SHP77 (cell line): ENCODE results near the gene HYOU1.
A peak's percentile ranks its signal among the peaks of the same experiment; 100 is the strongest.
"Not testable (repeated sequence)": the region's sequence is repeated elsewhere in the genome, so short reads cannot be mapped to it uniquely, and the experiment has no call there.

Experiments used
- DNase-seq, 2 experiments: peaks; one replicate each; lab custom pipeline; 2025; lab: John Stamatoyannopoulos, UW

HYOU1 gene

GRCh38 chr11:119057000-119057769 is at the start of gene HYOU1:
Gene HYOU1, minus strand, starts transcription at chr11:119057205. Its CDS starts 1,045 bp downstream, at chr11:119056160.
- DNase-seq: peak; percentile 94 to 98

GRCh38 chr11:119103793-119104192 is 46.8 kb upstream of the HYOU1 start:
- DNase-seq: no peak

GRCh38 chr11:119103161-119103664 is 46.2 kb upstream of the HYOU1 start:
- not testable (repeated sequence) for DNase-seq

- peak; percentile 97 for DNase-seq
Observed at GRCh38 chr11:119101759-119102423, 44.9 kb upstream of the HYOU1 start, which contains the start of gene DPAGT1. Gene DPAGT1, minus strand, starts transcription at chr11:119101853. Its CDS starts 198 bp downstream, at chr11:119101655.

- DNase-seq: no peak
Observed at GRCh38 chr11:119100994-119101758, 44.2 kb upstream of the HYOU1 start.

- peak; percentile 32 to 39 for DNase-seq
Observed at GRCh38 chr11:119100246-119100970, 43.4 kb upstream of the HYOU1 start.

GRCh38 chr11:119099711-119100110 is 42.7 kb upstream of the HYOU1 start:
- DNase-seq: no peak

GRCh38 chr11:119095066-119095880 is 38.3 kb upstream of the HYOU1 start:
- DNase-seq: peak; percentile 99

GRCh38 chr11:119094816-119095065 is 37.7 kb upstream of the HYOU1 start:
- peak; percentile 52 to 66 for DNase-seq

- no peak for DNase-seq
Observed at GRCh38 chr11:119093942-119094815, 37.2 kb upstream of the HYOU1 start.

GRCh38 chr11:119092880-119093842 is 36.2 kb upstream of the HYOU1 start:
- DNase-seq: no peak

GRCh38 chr11:119091966-119092879 is 35.2 kb upstream of the HYOU1 start:
- DNase-seq: no peak

- no peak for DNase-seq
Observed at GRCh38 chr11:119091178-119091577, 34.2 kb upstream of the HYOU1 start.

GRCh38 chr11:119089319-119089718 is 32.3 kb upstream of the HYOU1 start:
- no peak for DNase-seq

- DNase-seq: no peak
Observed at GRCh38 chr11:119088406-119088805, 31.4 kb upstream of the HYOU1 start.

GRCh38 chr11:119087747-119088241 is 30.8 kb upstream of the HYOU1 start:
- no peak for DNase-seq

GRCh38 chr11:119087123-119087522 is 30.1 kb upstream of the HYOU1 start:
- no peak for DNase-seq

- no peak for DNase-seq
Observed at GRCh38 chr11:119085437-119085847, 28.4 kb upstream of the HYOU1 start.
